ENCODE measurements around the gene BOC.

BOC gene

GRCh38 chr3:113194823-113195401, 16.4 kb upstream of the BOC start:
- DNase-seq: no peak

GRCh38 chr3:113200351-113200750, 11.0 kb upstream of the BOC start:
- no peak for DNase-seq

DNA sequence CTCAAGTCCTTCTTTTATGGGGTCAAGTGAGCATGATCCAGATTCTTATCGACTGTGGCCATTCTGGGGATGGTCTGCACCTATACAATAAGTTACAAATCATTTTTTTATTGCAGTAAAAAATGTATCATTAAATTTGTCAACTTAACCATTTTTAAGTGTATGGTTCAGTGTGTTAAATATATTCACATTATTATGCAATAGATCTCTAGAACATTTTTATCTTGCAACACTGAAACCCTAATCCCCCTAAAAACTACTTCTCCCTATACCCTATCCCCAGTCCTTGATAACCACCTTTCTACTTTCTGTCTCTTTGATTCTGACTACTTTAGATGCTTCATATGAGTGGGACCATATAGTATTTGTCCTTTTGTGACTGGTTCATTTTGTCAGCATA, 10.4 kb upstream of the BOC start:
- no peak for DNase-seq

DNA sequence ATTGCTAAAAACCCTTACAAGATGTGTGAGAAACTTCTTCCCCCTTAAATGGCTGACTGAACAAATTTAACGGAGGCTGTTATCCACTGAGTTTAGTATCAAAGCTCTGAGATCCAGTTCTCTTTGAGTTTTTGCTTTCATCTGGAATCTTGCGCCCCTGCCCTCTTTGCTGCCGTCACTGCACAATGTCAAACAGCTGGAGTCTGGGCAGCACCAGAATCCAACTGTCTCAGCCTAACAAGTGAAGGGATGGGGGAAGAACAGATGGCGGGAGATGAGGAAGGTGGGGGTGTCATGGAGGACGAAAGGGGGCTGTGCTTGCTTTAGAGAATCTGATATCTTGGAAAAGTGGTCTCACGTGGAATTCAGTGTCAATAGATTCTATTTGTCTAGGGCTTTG, 7.0 kb upstream of the BOC start:
- DNase-seq: no peak

- DNase-seq: no peak
Observed at GRCh38 chr3:113205481-113205880, 5.9 kb upstream of the BOC start.

- DNase-seq: no peak
Observed at GRCh38 chr3:113210604-113211329, 590 bp upstream of the BOC start.

GRCh38 chr3:113212150-113212843, 940 bp downstream of the BOC start:
- no peak for DNase-seq

GRCh38 chr3:113212844-113213375, 1.6 kb downstream of the BOC start:
- DNase-seq: no peak

GRCh38 chr3:113213896-113214587, 2.7 kb downstream of the BOC start:
- no peak for DNase-seq

- DNase-seq: no peak
Observed at GRCh38 chr3:113214917-113215595, 3.7 kb downstream of the BOC start.

DNA sequence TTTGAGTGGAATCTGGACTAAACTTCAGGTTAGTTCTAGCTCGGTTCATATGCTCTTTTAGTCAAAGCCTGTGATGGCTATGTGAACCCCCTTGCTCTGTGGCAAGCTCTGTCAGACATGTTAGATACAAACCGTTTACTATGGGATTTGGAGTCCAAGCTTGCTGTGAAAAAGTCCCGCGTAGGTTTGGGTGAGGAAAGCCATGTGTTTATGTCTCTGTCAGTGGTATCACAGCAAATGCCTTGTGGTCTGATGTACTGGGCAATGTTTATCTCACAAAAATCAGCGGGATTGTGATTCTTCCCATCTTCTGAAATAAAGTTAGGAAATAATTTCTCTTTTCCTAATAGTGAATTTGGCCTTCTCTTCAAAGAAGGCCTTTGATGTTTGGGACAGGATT, 5.0 kb downstream of the BOC start:
- DNase-seq: no peak

GRCh38 chr3:113218011-113218680, 6.8 kb downstream of the BOC start:
- DNase-seq: no peak

- DNase-seq: no peak
Observed at GRCh38 chr3:113218681-113219045, 7.3 kb downstream of the BOC start.

DNA sequence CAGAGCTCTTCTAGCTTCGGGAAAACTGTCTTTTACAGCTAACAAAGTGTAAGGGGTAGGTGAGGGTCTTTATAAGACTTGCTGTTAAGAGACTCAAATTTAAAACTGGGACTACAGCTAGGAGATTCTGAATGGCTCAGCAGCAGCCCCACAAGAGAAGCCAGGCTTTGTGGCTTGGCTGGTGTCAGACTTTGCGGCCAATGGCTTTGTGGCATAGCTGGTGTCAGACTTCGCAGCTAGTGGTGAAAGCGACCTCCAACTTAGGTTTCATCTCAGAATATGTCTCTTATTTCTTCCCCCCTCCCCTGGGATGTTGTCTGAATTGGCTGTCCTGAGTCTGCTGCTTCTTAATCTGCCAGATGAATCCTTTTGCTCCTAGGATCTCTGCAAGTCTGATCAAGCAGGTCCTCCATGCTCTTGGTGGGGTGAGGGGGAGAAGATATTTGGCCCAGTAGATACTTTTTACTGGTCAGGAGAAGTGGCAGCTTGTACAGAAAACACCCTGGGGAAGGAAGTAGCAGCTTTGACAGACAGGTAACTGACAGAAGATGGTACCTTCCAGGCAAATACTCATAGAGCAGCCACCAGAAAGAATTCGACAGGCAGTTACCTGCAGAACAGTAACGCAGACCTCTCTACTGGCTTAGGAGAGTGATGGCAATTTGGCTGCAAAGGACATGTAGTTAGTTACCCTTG, 8.4 kb downstream of the BOC start:
- DNase-seq: no peak

GRCh38 chr3:113220721-113221120, 9.4 kb downstream of the BOC start:
- no peak for DNase-seq

- no peak for DNase-seq
Observed at GRCh38 chr3:113221721-113222257, 10.4 kb downstream of the BOC start.

DNA sequence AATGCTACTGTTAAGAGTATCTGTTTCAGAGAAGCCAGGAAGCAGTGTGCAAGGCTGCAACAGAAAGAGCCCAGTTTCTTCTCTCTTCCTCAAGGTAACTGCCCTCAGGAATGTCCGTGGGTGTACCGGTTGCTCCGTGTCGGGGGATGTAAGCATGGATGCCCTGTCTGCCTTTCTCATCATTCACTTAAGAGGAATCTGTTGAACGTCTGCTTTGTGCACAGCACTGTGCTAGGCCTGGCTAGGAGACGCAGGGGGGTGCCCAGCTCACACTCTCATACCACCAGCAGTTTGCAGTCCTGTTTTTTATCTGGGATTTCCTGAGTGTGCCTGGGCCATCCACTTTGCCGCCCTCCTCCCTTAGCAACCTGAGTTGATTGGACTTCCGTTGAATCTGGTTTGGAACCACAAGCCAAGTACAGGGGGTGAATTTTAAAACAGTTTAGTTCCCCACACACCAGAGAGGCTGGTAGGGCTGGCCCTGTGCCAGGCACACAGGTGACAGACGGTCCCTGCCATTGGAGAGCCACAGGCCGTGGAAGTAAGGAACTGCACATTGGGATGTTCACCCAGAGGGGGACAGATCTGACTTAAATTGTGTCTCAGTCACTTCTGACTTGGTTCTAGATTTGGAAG, 11.2 kb downstream of the BOC start:
- no peak for DNase-seq

GRCh38 chr3:113223475-113224281, 12.3 kb downstream of the BOC start:
- DNase-seq: peak; percentile 7

DNA sequence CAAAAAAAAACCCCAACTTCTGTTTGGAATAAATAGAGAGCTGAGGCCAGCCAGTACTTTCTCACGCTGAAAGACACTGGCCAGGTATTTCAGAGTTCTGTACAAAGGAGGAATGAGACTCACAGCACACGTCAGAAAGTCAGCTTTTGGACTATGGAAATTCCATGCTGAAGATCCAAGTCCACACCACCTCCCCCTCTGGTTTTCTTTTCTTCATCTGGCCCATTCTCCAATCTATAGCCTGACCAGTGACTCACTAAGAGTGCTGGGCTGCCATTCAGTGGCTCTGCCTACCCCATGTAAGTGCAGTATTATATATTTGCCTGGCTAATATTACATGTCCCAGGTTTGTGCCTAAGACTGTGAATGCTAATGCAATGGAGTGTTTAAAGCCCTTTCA, 13.9 kb downstream of the BOC start:
- no peak for DNase-seq

GRCh38 chr3:113226491-113226890, 15.1 kb downstream of the BOC start:
- DNase-seq: no peak
